A673 (cell line): Measurements from ENCODE around the gene NMU. TPM values are rescaled to one million over a fixed set of nuclear protein-coding genes. Genes with fewer than 3 reads are reported as not detected.
A peak's percentile ranks its signal among the peaks of the same experiment; 100 is the strongest.

Source experiments
- BruUV-seq: library from RNA; stranded (reverse); fragments of 400-500 nt; replicated peaks from 2 replicates; lab custom pipeline; 2021; lab: Mats Ljungman, UMichigan
- CTCF ChIA-PET: fragments of 300-600 bp; sonication (Branson Sonifier 250); formaldehyde crosslinking; loops from one replicate; lab custom pipeline; 2022; ENCODE audit warnings: antibody characterized with exemption; lab: Charles Lee
- POLR2A ChIA-PET: fragments of 300-600 bp; sonication (Branson Sonifier 250); formaldehyde crosslinking; loops from one replicate; lab custom pipeline; 2022; ENCODE audit warnings: antibody characterized with exemption; ENCODE audit not compliant: low non-redundant PET; lab: Charles Lee
- DNase-seq: peaks from one replicate; pipeline ENCODE4 v3.0.0-alpha.2; 2015; ENCODE audit warnings: low spot score
- H3K27ac ChIP-seq: fragments of 200-600 bp; sonication (generic); 2 replicates; pipeline ENCODE4 v1.5.1; 2016; ENCODE audit warnings: mixed run types, low read depth, mild to moderate bottlenecking, mixed read lengths, antibody characterized with exemption, low read length; ENCODE audit not compliant: poor library complexity, severe bottlenecking
- H3K27me3 ChIP-seq: fragments of 200-600 bp; sonication (generic); replicated peaks from 2 replicates; pipeline ENCODE4 v1.6.1; 2017; ENCODE audit warnings: mixed run types, low read depth, mild to moderate bottlenecking, mixed read lengths, antibody characterized with exemption, low read length; ENCODE audit not compliant: insufficient read depth, poor library complexity
- H3K36me3 ChIP-seq: fragments of 200-600 bp; sonication (generic); 2 replicates; pipeline ENCODE4 v1.6.1; 2016; ENCODE audit warnings: mixed run types, mild to moderate bottlenecking, mixed read lengths, antibody characterized with exemption, low read length; ENCODE audit not compliant: insufficient read depth, poor library complexity, severe bottlenecking
- H3K4me1 ChIP-seq: fragments of 200-600 bp; sonication (generic); 2 replicates; pipeline ENCODE4 v1.6.1; 2017; ENCODE audit warnings: mixed run types, mild to moderate bottlenecking, mixed read lengths, antibody characterized with exemption, low read length; ENCODE audit not compliant: insufficient read depth, poor library complexity, severe bottlenecking
- H3K4me3 ChIP-seq: fragments of 200-600 bp; sonication (generic); 2 replicates; pipeline ENCODE4 v1.5.1; 2016; ENCODE audit warnings: low read depth, mixed run types, mild to moderate bottlenecking, mixed read lengths, low read length; ENCODE audit not compliant: poor library complexity, severe bottlenecking
- H3K9me3 ChIP-seq: fragments of 200-600 bp; sonication (generic); 2 replicates; pipeline ENCODE4 v1.6.1; 2016; ENCODE audit warnings: mixed run types, low read depth, mild to moderate bottlenecking, mixed read lengths, antibody characterized with exemption, low read length; ENCODE audit not compliant: poor library complexity, severe bottlenecking
- CTCF ChIP-seq: fragments of 300-800, 200-600 bp; sonication (generic); conservative IDR thresholded peaks from 2 replicates; pipeline ENCODE4 v1.5.1; 2017; ENCODE audit warnings: low read depth, mild to moderate bottlenecking, antibody characterized with exemption, low read length, moderate library complexity, mixed read lengths
- EZH2 ChIP-seq: fragments of 200-600 bp; sonication (generic); IDR thresholded peaks from 2 replicates; pipeline ENCODE4 v1.6.1; 2017; ENCODE audit warnings: borderline replicate concordance, low read depth, mild to moderate bottlenecking, mixed read lengths, antibody characterized with exemption, low read length; ENCODE audit not compliant: poor library complexity, severe bottlenecking
- intact Hi-C: fragments of 100-400 bp; cut with micrococcal nuclease; formaldehyde crosslinking; loops from one replicate; pipeline ENCODE4 v1.10.0; 2022; ENCODE audit not compliant: unreplicated experiment
- total RNA-seq: library from RNA; stranded (reverse); gene quantifications from 2 replicates; pipeline ENCODE4 v1.2.3, GENCODE V29; 2021

Gene NMU
- total RNA-seq, 1 experiment from 2014 or later, result not detected

GRCh38 chr4:55549888-55550287 is 86.2 kb downstream of the NMU start:
- no peaks in the 10 kb centered on the region for H3K4me1 ChIP-seq
- no peaks in the 10 kb centered on the region for H3K9me3 ChIP-seq
- TF ChIP-seq EZH2 (no peak), CTCF (no peak)
- POLR2A ChIA-PET, result no interaction called here
- no peaks in the 10 kb centered on the region for H3K27me3 ChIP-seq
- no peak for DNase-seq
- intact Hi-C loops, result loop anchor here (10.0 kb wide), 1 partner anchor 315 kb away; no protein-coding TSS in a partner anchor
- CTCF ChIA-PET, result no interaction called here
- H3K4me3 ChIP-seq, result no peak overlapping the region
- H3K36me3 ChIP-seq, result no peaks in the 10 kb centered on the region
- no TSS peak for BruUV-seq
- H3K27ac ChIP-seq, result no peak overlapping the region

GRCh38 chr4:55547918-55548317 is 88.2 kb downstream of the NMU start:
- H3K27ac ChIP-seq, result no peak overlapping the region
- H3K4me3 ChIP-seq, result peak overlapping the region; percentile 73
- peaks cover 5% of the 10 kb centered on the region for H3K4me1 ChIP-seq
- intact Hi-C loops, result loop anchor here (10.0 kb wide), 1 partner anchor 317 kb away; no protein-coding TSS in a partner anchor
- no peaks in the 10 kb centered on the region for H3K27me3 ChIP-seq
- no peak for TF ChIP-seq EZH2
- TF ChIP-seq CTCF, result no peak
- ChIA-PET POLR2A (no interaction called here), CTCF (no interaction called here)
- BruUV-seq, result no TSS peak
- H3K36me3 ChIP-seq, result no peaks in the 10 kb centered on the region
- H3K9me3 ChIP-seq, result no peaks in the 10 kb centered on the region
- no peak for DNase-seq

- TF ChIP-seq EZH2 (no peak), CTCF (no peak)
- Histone ChIP-seq H3K4me1 (peaks cover 5% of the 10 kb centered on the region), H3K9me3 (no peaks in the 10 kb centered on the region), H3K4me3 (peak overlapping the region; percentile 73), H3K27me3 (no peaks in the 10 kb centered on the region), H3K36me3 (no peaks in the 10 kb centered on the region), H3K27ac (peak overlapping the region; percentile 84)
- DNase-seq, result no peak
- intact Hi-C loops, result loop anchor here (10.0 kb wide), 1 partner anchor 317 kb away; no protein-coding TSS in a partner anchor
- ChIA-PET CTCF (no interaction called here), POLR2A (no interaction called here)
- TSS peak; percentile 67 for BruUV-seq
Measured at GRCh38 chr4:55547466-55547770, 88.7 kb downstream of the NMU start.
